Coronary artery (tissue), 2 donors: ENCODE data around the gene PRKN.

Source experiments
- DNase-seq: peaks from one replicate; pipeline ENCODE4 v3.0.0-alpha.2; 2017; ENCODE audit warnings: low spot score
- H3K27ac ChIP-seq, 2 donors: fragments of 200-600 bp; sonication (generic); one replicate each; pipeline ENCODE4 v1.5.1; 2016 to 2019
- H3K4me3 ChIP-seq: fragments of 200-600 bp; sonication (generic); 2 replicates; pipeline ENCODE4 v1.5.1; 2016; ENCODE audit warnings: mild to moderate bottlenecking, moderate library complexity
- CTCF ChIP-seq: fragments of 200-600 bp; sonication (generic); IDR thresholded peaks from one replicate; pipeline ENCODE4 v1.5.1; 2019; ENCODE audit warnings: antibody characterized with exemption

The PRKN gene

GRCh38 chr6:162337412-162337811 lies 390.2 kb downstream of the PRKN start:
- no peak overlapping the region for H3K4me3 ChIP-seq
- no peak overlapping the region for H3K27ac ChIP-seq
- DNase-seq = no peak
- no peak for TF ChIP-seq CTCF

- no peak overlapping the region for H3K27ac ChIP-seq
- no peak for DNase-seq
- H3K4me3 ChIP-seq = no peak overlapping the region
- TF ChIP-seq CTCF = no peak
These were observed 391.2 kb downstream of the PRKN start for GRCh38 chr6:162336359-162336758.

- TF ChIP-seq CTCF = no peak
- no peak for DNase-seq
- no peak overlapping the region for H3K27ac ChIP-seq
- H3K4me3 ChIP-seq = no peak overlapping the region
These were observed 395.2 kb downstream of the PRKN start for GRCh38 chr6:162332365-162332764.

GRCh38 chr6:162331911-162332310 lies 395.7 kb downstream of the PRKN start:
- Histone ChIP-seq H3K4me3 (no peak overlapping the region), H3K27ac (no peak overlapping the region)
- no peak for TF ChIP-seq CTCF
- DNase-seq = no peak

GRCh38 chr6:162325826-162326225 lies 401.7 kb downstream of the PRKN start:
- Histone ChIP-seq H3K27ac (no peak overlapping the region), H3K4me3 (no peak overlapping the region)
- no peak for DNase-seq
- no peak for TF ChIP-seq CTCF

- no peak overlapping the region for H3K4me3 ChIP-seq
These were observed 402.5 kb downstream of the PRKN start for GRCh38 chr6:162325051-162325450.

GRCh38 chr6:162315291-162315690 lies 412.3 kb downstream of the PRKN start:
- DNase-seq = no peak
- TF ChIP-seq CTCF = no peak
- H3K4me3 ChIP-seq = no peak overlapping the region

More at GRCh38 chr6:162325051-162325450, 402.5 kb downstream of the PRKN start:
- no peak for TF ChIP-seq CTCF
- DNase-seq = no peak
- no peak overlapping the region for H3K27ac ChIP-seq

More at GRCh38 chr6:162315291-162315690, 412.3 kb downstream of the PRKN start:
- no peak overlapping the region for H3K27ac ChIP-seq
